IMR-90 (cell line): ENCODE measurements around the gene ARRDC2. TPM values are rescaled to one million over a fixed set of nuclear protein-coding genes. Genes with fewer than 3 reads are reported as not detected.

Experiments used
- ATAC-seq: fragments of 200-7000 bp; cut with Tn5 transposase; 2 replicates; pipeline ENCODE4 v1.9.1; 2020; ENCODE audit warnings: low read depth, mild to moderate bottlenecking, moderate library complexity
- BruUV-seq: library from RNA; stranded (reverse); fragments of 400-500 nt; replicated peaks from 2 replicates; lab custom pipeline; 2021; lab: Mats Ljungman, UMichigan
- CTCF ChIA-PET: fragments of 300-600 bp; formaldehyde crosslinking; extraction: SDS; loops from one replicate; lab custom pipeline; 2021; ENCODE audit warnings: antibody characterized with exemption; lab: Yijun Ruan, JAX
- POLR2A ChIA-PET: fragments of 300-600 bp; sonication (Branson Sonifier 250); formaldehyde crosslinking; loops from one replicate; lab custom pipeline; 2022; ENCODE audit warnings: antibody characterized with exemption; ENCODE audit not compliant: unreplicated experiment; lab: Charles Lee
- DNase-seq: peaks from one replicate; pipeline ENCODE4 v3.0.0; 2013
- H2AFZ ChIP-seq: replicated peaks from 2 replicates; pipeline ENCODE3; 2013; ENCODE audit warnings: low read length, mild to moderate bottlenecking; ENCODE audit not compliant: poor library complexity
- H2AK5ac ChIP-seq: 2 replicates; pipeline ENCODE4 v1.6.1; 2013; ENCODE audit warnings: low read depth, low read length, inconsistent platforms
- H2AK9ac ChIP-seq: replicated peaks from 2 replicates; pipeline ENCODE3; 2013; ENCODE audit warnings: mild to moderate bottlenecking, low read depth, low read length, moderate library complexity; ENCODE audit not compliant: poor library complexity
- H2BK120ac ChIP-seq: 2 replicates; pipeline ENCODE4 v1.6.1; 2013; ENCODE audit warnings: low read depth, low read length, inconsistent platforms
- H2BK15ac ChIP-seq: 3 replicates; pipeline ENCODE4 v1.6.1; 2013; ENCODE audit warnings: low read depth, low read length, inconsistent platforms
- H2BK20ac ChIP-seq: 2 replicates; pipeline ENCODE4 v1.6.1; 2013; ENCODE audit warnings: low read depth, mild to moderate bottlenecking, inconsistent platforms, low read length, moderate library complexity
- H2BK5ac ChIP-seq: 2 replicates; pipeline ENCODE4 v1.6.1; 2013; ENCODE audit warnings: mild to moderate bottlenecking, low read depth, low read length, inconsistent platforms; ENCODE audit not compliant: poor library complexity, severe bottlenecking
- H3K14ac ChIP-seq: replicated peaks from 2 replicates; pipeline ENCODE4 v1.6.1; 2013; ENCODE audit warnings: low read depth, low read length, inconsistent platforms
- H3K18ac ChIP-seq: 2 replicates; pipeline ENCODE4 v1.6.1; 2013; ENCODE audit warnings: low read depth, low read length, control low read depth
- H3K23ac ChIP-seq: 2 replicates; pipeline ENCODE4 v1.6.1; 2013; ENCODE audit warnings: low read depth, low read length, inconsistent platforms
- H3K27ac ChIP-seq: 2 replicates; pipeline ENCODE4 v1.5.1; 2013; ENCODE audit warnings: mild to moderate bottlenecking, control low read depth, low read length; ENCODE audit not compliant: insufficient read depth
- H3K27me3 ChIP-seq: 2 replicates; pipeline ENCODE4 v1.6.1; 2013; ENCODE audit warnings: low read length; ENCODE audit not compliant: control insufficient read depth, insufficient read depth
- H3K36me3 ChIP-seq: 2 replicates; pipeline ENCODE4 v1.6.1; 2013; ENCODE audit warnings: low read length, mixed read lengths; ENCODE audit not compliant: control insufficient read depth, insufficient read depth
- H3K4ac ChIP-seq: 2 replicates; pipeline ENCODE4 v1.6.1; 2013; ENCODE audit warnings: low read depth, low read length, inconsistent platforms
- H3K4me1 ChIP-seq: 2 replicates; pipeline ENCODE4 v1.6.1; 2013; ENCODE audit warnings: low read length, mixed read lengths; ENCODE audit not compliant: control insufficient read depth, insufficient read depth
- H3K4me2 ChIP-seq: 2 replicates; pipeline ENCODE4 v1.6.1; 2013; ENCODE audit warnings: low read depth, mild to moderate bottlenecking, control low read depth, low read length, moderate library complexity
- H3K4me3 ChIP-seq: 2 replicates; pipeline ENCODE4 v1.5.1; 2013; ENCODE audit warnings: low read depth, mild to moderate bottlenecking, control low read depth, low read length, moderate library complexity; ENCODE audit not compliant: insufficient read depth
- H3K56ac ChIP-seq: 2 replicates; pipeline ENCODE4 v1.6.1; 2013; ENCODE audit warnings: low read length, inconsistent platforms; ENCODE audit not compliant: insufficient read depth; ENCODE audit errors: extremely low read depth
- H3K79me1 ChIP-seq, 2 experiments: 2 replicates each; pipeline ENCODE4 v1.6.1; 2013; ENCODE audit warnings: low read length in 2 of 2, inconsistent platforms in 1 of 2, low read depth in 1 of 2
- H3K9ac ChIP-seq: 2 replicates; pipeline ENCODE4 v1.6.1; 2013; ENCODE audit warnings: low read depth, low read length, control low read depth
- H3K9me1 ChIP-seq: 2 replicates; pipeline ENCODE4 v1.6.1; 2013; ENCODE audit warnings: low read length, inconsistent platforms; ENCODE audit not compliant: insufficient read depth
- H3K9me3 ChIP-seq: 2 replicates; pipeline ENCODE4 v1.6.1; 2013; ENCODE audit warnings: low read length; ENCODE audit not compliant: control insufficient read depth, insufficient read depth
- H4K20me1 ChIP-seq: 2 replicates; pipeline ENCODE4 v1.6.1; 2013; ENCODE audit warnings: low read length, inconsistent platforms; ENCODE audit not compliant: insufficient read depth
- H4K5ac ChIP-seq: 2 replicates; pipeline ENCODE4 v1.6.1; 2013; ENCODE audit warnings: mild to moderate bottlenecking, low read depth, low read length, control low read depth
- H4K8ac ChIP-seq, 2 experiments: 2 replicates each; pipeline ENCODE4 v1.6.1; 2013; ENCODE audit warnings: low read depth in 2 of 2, low read length in 2 of 2, control low read depth in 1 of 2, inconsistent platforms in 1 of 2
- H4K91ac ChIP-seq: 2 replicates; pipeline ENCODE4 v1.6.1; 2013; ENCODE audit warnings: low read depth, low read length, inconsistent platforms; ENCODE audit not compliant: insufficient read depth
- BHLHE40 ChIP-seq: fragments of 150-350 bp; IDR thresholded peaks from 2 replicates; pipeline ENCODE4 v1.6.1; 2016; ENCODE audit warnings: mild to moderate bottlenecking, low read depth, low read length
- CEBPB ChIP-seq: IDR thresholded peaks from 2 replicates; pipeline ENCODE4 v1.6.1; 2012; ENCODE audit warnings: low read depth, low read length, improper control_type of control experiment
- CHD1 ChIP-seq: IDR thresholded peaks from 2 replicates; pipeline ENCODE4 v1.6.1; 2012; ENCODE audit warnings: low read depth, low read length, improper control_type of control experiment
- FOS ChIP-seq: fragments of 150-350 bp; IDR thresholded peaks from 2 replicates; pipeline ENCODE4 v1.6.1; 2016; ENCODE audit warnings: low read depth, low read length
- MAFK ChIP-seq: IDR thresholded peaks from 2 replicates; pipeline ENCODE4 v1.6.1; 2012; ENCODE audit warnings: low read depth, low read length, improper control_type of control experiment
- MAZ ChIP-seq: IDR thresholded peaks from 2 replicates; pipeline ENCODE4 v1.6.1; 2012; ENCODE audit warnings: low read depth, mild to moderate bottlenecking, low read length, improper control_type of control experiment, moderate library complexity, borderline replicate concordance
- POLR2A ChIP-seq: IDR thresholded peaks from 2 replicates; pipeline ENCODE4 v1.6.1; 2012; ENCODE audit warnings: mild to moderate bottlenecking, low read depth, low read length
- RAD21 ChIP-seq: IDR thresholded peaks from 2 replicates; pipeline ENCODE4 v1.6.1; 2012; ENCODE audit warnings: low read length, improper control_type of control experiment
- SMC3 ChIP-seq: fragments of 150-350 bp; IDR thresholded peaks from 2 replicates; pipeline ENCODE4 v1.6.1; 2016; ENCODE audit warnings: low read depth, mild to moderate bottlenecking, antibody characterized with exemption, low read length, moderate library complexity
- WGBS, 2 experiments: methylation state at CpG; one replicate each; pipeline versions ENCODE4 v1.1.5 to v1.1.7; 2013; ENCODE audit warnings: missing lambda C conversion rate in 2 of 2; ENCODE audit not compliant: insufficient read length in 1 of 2; ENCODE audit errors: extremely low coverage in 2 of 2; 5-methylcytosine and 5-hydroxymethylcytosine counted together
- dilution Hi-C: fragments of 300-500 bp; cut with HindIII; formaldehyde crosslinking; loops from one replicate; pipeline ENCODE4 v1.14.3; 2018; ENCODE audit warnings: low sequenced_read_pairs; ENCODE audit not compliant: unreplicated experiment
- in situ Hi-C: fragments of 300-500 bp; cut with MboI; formaldehyde crosslinking; loops from 3 replicates; pipeline ENCODE4 v1.14.3; 2019; ENCODE audit warnings: low sequenced_read_pairs, inconsistent platforms, mixed read lengths
- intact Hi-C: fragments of 100-400 bp; cut with micrococcal nuclease; formaldehyde crosslinking; loops from 2 replicates; pipeline ENCODE4 v1.10.0; 2022
- polyA plus RNA-seq, 3 experiments: library from polyadenylated mRNA; depleted of rRNA; stranded (reverse); fragments of >200 nt; gene quantifications; 2 replicates each; pipeline ENCODE4 v1.2.3, GENCODE V29; 2012; ENCODE audit warnings: low replicate concordance in 1 of 3
- total RNA-seq: library from RNA; depleted of rRNA; stranded (reverse); fragments of >200 nt; gene quantifications from 2 replicates; pipeline ENCODE4 v1.2.3, GENCODE V29; 2012
- TF ChIP-seq, protein P1 (sequence below): fragments of 150-350 bp; IDR thresholded peaks from 2 replicates; pipeline ENCODE4 v1.6.1; 2016; ENCODE audit warnings: low read depth, mild to moderate bottlenecking, low read length, moderate library complexity, borderline replicate concordance

ARRDC2 gene
- total and polyA plus RNA-seq, 2 of the 4 experiments (the other 2 are of a cell fraction) = 1.4 to 4.9 TPM

GRCh38 chr19:18007044-18007916 lies 690 bp upstream of the ARRDC2 start (continued):
- no peak for TF ChIP-seq CHD1
- TF ChIP-seq POLR2A = peak; percentile 54; the same call in 1 of the 2 replicates
- no peak for TF ChIP-seq FOS
- TF ChIP-seq BHLHE40 = no peak; the same call in 1 of the 2 replicates

DNA sequence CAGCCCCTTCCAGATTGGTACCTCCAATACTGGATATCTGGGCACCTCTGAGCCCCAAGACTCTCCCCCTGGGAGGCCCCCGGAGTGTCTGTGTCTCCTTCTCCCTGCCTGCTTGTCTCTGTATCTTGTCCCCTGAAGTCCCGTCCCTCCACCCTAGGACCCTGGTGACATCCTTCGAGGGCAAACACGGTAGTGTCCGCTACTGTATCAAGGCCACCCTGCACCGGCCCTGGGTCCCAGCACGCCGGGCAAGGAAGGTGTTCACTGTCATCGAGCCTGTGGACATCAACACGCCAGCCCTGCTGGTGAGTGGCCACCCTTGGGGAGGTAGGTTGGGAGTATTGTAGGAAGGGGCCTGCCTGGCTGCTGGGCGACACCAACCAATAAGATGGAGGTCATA lies 844 bp downstream of the ARRDC2 start:
- Histone ChIP-seq H3K36me3 (peaks cover 26% of the 10 kb centered on the region), H4K8ac (no peak overlapping the region; a peak in 1 of 4 replicates), H2BK5ac (no peak overlapping the region), H2BK15ac (no peak overlapping the region), H3K14ac (peak overlapping the region; percentile 20; the same call in 1 of the 2 replicates), H3K27me3 (no peaks in the 10 kb centered on the region), H3K4me2 (no peak overlapping the region), H2AK5ac (peak overlapping the region; percentile 64), H3K18ac (no peak overlapping the region), H3K9me3 (no peaks in the 10 kb centered on the region), H3K79me1 (peaks cover 0 to 13% of the 10 kb centered on the region in 2 experiments; a peak in 3 of 4 replicates), H3K23ac (peak overlapping the region; percentile 42; the same call in 1 of the 2 replicates), H4K20me1 (peaks cover 5% of the 10 kb centered on the region; the same call in 1 of the 2 replicates), H3K27ac (no peak overlapping the region), H4K5ac (no peak overlapping the region), H4K91ac (no peak overlapping the region), H3K9ac (no peak overlapping the region), H3K4ac (no peak overlapping the region; the same call in 1 of the 2 replicates), H2BK20ac (no peak overlapping the region), H3K56ac (no peak overlapping the region), H2AFZ (no peak overlapping the region), H3K4me1 (peaks cover 8% of the 10 kb centered on the region), H3K9me1 (peaks cover 12% of the 10 kb centered on the region), H2BK120ac (no peak overlapping the region), H3K4me3 (no peak overlapping the region), H2AK9ac (peak overlapping the region; percentile 79)
- TF ChIP-seq SMC3 (no peak), BHLHE40 (no peak), MAFK (no peak), FOS (no peak), RAD21 (no peak), MAZ (no peak), CEBPB (no peak)
- TF ChIP-seq, protein P1, sequence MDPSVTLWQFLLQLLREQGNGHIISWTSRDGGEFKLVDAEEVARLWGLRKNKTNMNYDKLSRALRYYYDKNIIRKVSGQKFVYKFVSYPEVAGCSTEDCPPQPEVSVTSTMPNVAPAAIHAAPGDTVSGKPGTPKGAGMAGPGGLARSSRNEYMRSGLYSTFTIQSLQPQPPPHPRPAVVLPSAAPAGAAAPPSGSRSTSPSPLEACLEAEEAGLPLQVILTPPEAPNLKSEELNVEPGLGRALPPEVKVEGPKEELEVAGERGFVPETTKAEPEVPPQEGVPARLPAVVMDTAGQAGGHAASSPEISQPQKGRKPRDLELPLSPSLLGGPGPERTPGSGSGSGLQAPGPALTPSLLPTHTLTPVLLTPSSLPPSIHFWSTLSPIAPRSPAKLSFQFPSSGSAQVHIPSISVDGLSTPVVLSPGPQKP = no peak
- in situ Hi-C loops (no loop called here), dilution Hi-C loops (no loop called here), intact Hi-C loops (loop anchor here (5.0 to 10.0 kb wide), 2 partner anchors 146 to 163 kb away; partner anchors contain the start of genes IFI30 and PIK3R2)
- WGBS, 2 experiments = 94% methylated on average over 6 of the region's 11 CpGs; no CpG with 5 or more reads in 1 of the 2 experiments
- ATAC-seq (no peak), DNase-seq (no peak)
- BruUV-seq = no TSS peak
- CTCF ChIA-PET = no interaction called here
- POLR2A ChIA-PET = no interaction called here
